ENCODE results near the gene THSD4.

The THSD4 gene

DNA sequence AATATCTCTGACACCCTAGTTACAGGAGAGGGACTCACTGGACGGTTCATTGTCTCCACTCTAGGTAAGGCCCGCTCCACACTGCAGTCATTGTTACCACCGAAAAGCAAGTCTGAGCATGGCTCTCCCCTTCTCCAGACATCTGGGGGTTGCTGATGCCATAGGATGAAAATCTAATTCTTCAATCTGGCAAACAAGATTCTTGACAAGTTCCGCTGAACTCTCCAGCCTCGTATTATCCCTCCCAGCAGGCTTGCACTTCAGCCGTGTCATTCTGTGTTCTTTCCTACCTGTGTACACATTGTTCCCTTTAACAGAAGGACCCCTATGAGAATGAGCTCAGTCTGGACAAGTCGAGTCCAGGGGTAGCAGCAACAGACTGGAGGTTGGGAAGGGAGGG, 542.8 kb downstream of the THSD4 start:
- Histone ChIP-seq H4K20me1 (ENCODE audit: control insufficient read depth, insufficient read depth, low read depth, low read length) (no peaks in the 10 kb centered on the region), H3K9me2 (replicated peaks; ENCODE audit: control insufficient read depth, low read length) (no peaks in the 10 kb centered on the region), H3K27ac (ENCODE audit: low read depth, low read length) (no peak overlapping the region), H3K36me3 (ENCODE audit: control insufficient read depth, low read length) (no peaks in the 10 kb centered on the region), H3K4me2 (ENCODE audit: low read length) (no peak overlapping the region), H3K4me1 (ENCODE audit: control insufficient read depth, low read length) (no peaks in the 10 kb centered on the region), H3K79me2 (ENCODE audit: control insufficient read depth, low read length) (no peaks in the 10 kb centered on the region), H3K27me3 (ENCODE audit: control insufficient read depth, low read length) (peaks cover 6% of the 10 kb centered on the region; the same call in 1 of the 2 replicates), H3K4me3 (ENCODE audit: low read length) (no peak overlapping the region), H3F3A (ENCODE audit: control insufficient read depth, insufficient read depth) (no peaks in the 10 kb centered on the region), H3K9me3 (ENCODE audit: control insufficient read depth, insufficient read depth, low read length) (no peaks in the 10 kb centered on the region)
- no peak for TF ChIP-seq EZH2phosphoT487 (IDR thresholded peaks at IDR 0.05; ENCODE audit: borderline replicate concordance, low read length)
- TF ChIP-seq, protein P1, sequence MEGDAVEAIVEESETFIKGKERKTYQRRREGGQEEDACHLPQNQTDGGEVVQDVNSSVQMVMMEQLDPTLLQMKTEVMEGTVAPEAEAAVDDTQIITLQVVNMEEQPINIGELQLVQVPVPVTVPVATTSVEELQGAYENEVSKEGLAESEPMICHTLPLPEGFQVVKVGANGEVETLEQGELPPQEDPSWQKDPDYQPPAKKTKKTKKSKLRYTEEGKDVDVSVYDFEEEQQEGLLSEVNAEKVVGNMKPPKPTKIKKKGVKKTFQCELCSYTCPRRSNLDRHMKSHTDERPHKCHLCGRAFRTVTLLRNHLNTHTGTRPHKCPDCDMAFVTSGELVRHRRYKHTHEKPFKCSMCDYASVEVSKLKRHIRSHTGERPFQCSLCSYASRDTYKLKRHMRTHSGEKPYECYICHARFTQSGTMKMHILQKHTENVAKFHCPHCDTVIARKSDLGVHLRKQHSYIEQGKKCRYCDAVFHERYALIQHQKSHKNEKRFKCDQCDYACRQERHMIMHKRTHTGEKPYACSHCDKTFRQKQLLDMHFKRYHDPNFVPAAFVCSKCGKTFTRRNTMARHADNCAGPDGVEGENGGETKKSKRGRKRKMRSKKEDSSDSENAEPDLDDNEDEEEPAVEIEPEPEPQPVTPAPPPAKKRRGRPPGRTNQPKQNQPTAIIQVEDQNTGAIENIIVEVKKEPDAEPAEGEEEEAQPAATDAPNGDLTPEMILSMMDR (IDR thresholded peaks at IDR 0.05; ENCODE audit: low read depth, low read length, poor library complexity, severe bottlenecking) = no peak

- no peaks in the 10 kb centered on the region for H3K9me3 ChIP-seq (ENCODE audit: control insufficient read depth, insufficient read depth, low read length)
- no peaks in the 10 kb centered on the region for H3K9me2 ChIP-seq (replicated peaks; ENCODE audit: control insufficient read depth, low read length)
- no peaks in the 10 kb centered on the region for H4K20me1 ChIP-seq (ENCODE audit: control insufficient read depth, insufficient read depth, low read depth, low read length)
- H3K27me3 ChIP-seq (ENCODE audit: control insufficient read depth, low read length) = peaks cover 6% of the 10 kb centered on the region; the same call in 1 of the 2 replicates
- H3K79me2 ChIP-seq (ENCODE audit: control insufficient read depth, low read length) = no peaks in the 10 kb centered on the region
- H3K4me2 ChIP-seq (ENCODE audit: low read length) = no peak overlapping the region
- no peak overlapping the region for H3K27ac ChIP-seq (ENCODE audit: low read depth, low read length)
- H3F3A ChIP-seq (ENCODE audit: control insufficient read depth, insufficient read depth) = no peaks in the 10 kb centered on the region
- H3K4me1 ChIP-seq (ENCODE audit: control insufficient read depth, low read length) = no peaks in the 10 kb centered on the region
- H3K4me3 ChIP-seq (ENCODE audit: low read length) = no peak overlapping the region
- no peaks in the 10 kb centered on the region for H3K36me3 ChIP-seq (ENCODE audit: control insufficient read depth, low read length)
- TF ChIP-seq, protein P1 (IDR thresholded peaks at IDR 0.05; ENCODE audit: low read depth, low read length, poor library complexity, severe bottlenecking) = no peak
- no peak for TF ChIP-seq EZH2phosphoT487 (IDR thresholded peaks at IDR 0.05; ENCODE audit: borderline replicate concordance, low read length)
These were observed 543.8 kb downstream of the THSD4 start for GRCh38 chr15:71658827-71659729.

DNA sequence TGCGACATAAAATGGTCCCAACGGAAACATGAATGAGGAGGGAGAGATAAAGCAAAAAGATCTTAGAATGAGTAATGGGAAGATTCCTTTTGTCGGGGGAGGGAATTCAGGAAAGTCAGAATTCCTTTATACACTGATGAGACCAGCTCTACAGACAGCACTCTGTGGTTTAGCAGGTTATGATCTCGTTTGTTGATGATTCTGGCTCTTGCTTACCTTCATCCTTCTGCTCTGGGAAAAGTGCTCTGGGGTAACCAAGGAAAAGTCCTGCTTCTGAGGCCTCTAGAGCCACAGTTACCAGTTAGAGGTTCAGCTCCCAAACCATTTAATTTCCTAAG, 544.4 kb downstream of the THSD4 start:
- no peaks in the 10 kb centered on the region for H3K79me2 ChIP-seq (ENCODE audit: control insufficient read depth, low read length)
- no peaks in the 10 kb centered on the region for H3K36me3 ChIP-seq (ENCODE audit: control insufficient read depth, low read length)
- TF ChIP-seq, protein P1 (IDR thresholded peaks at IDR 0.05; ENCODE audit: low read depth, low read length, poor library complexity, severe bottlenecking) = no peak
- no peak for TF ChIP-seq EZH2phosphoT487 (IDR thresholded peaks at IDR 0.05; ENCODE audit: borderline replicate concordance, low read length)
- H3K4me1 ChIP-seq (ENCODE audit: control insufficient read depth, low read length) = no peaks in the 10 kb centered on the region
- H3K27ac ChIP-seq (ENCODE audit: low read depth, low read length) = no peak overlapping the region
- H3K4me2 ChIP-seq (ENCODE audit: low read length) = no peak overlapping the region
- H3K4me3 ChIP-seq (ENCODE audit: low read length) = no peak overlapping the region
- H3K27me3 ChIP-seq (ENCODE audit: control insufficient read depth, low read length) = peaks cover 6% of the 10 kb centered on the region; the same call in 1 of the 2 replicates
- no peaks in the 10 kb centered on the region for H3K9me3 ChIP-seq (ENCODE audit: control insufficient read depth, insufficient read depth, low read length)
- H3K9me2 ChIP-seq (replicated peaks; ENCODE audit: control insufficient read depth, low read length) = no peaks in the 10 kb centered on the region
- H3F3A ChIP-seq (ENCODE audit: control insufficient read depth, insufficient read depth) = no peaks in the 10 kb centered on the region
- no peaks in the 10 kb centered on the region for H4K20me1 ChIP-seq (ENCODE audit: control insufficient read depth, insufficient read depth, low read depth, low read length)
